HG02970 (cell line): Measurements from ENCODE around the gene DGAT2.

ENCODE experiments used
- ATAC-seq: cut with Tn5 transposase; IDR thresholded peaks from one replicate; pipeline ENCODE4 v1.9.1; 2021; ENCODE audit warnings: mild to moderate bottlenecking, moderate library complexity, moderate number of reproducible peaks; ENCODE audit not compliant: unreplicated experiment, low FRiP score

Gene DGAT2

GRCh38 chr11:75797116-75797515, 28.5 kb downstream of the DGAT2 start:
- no peak for ATAC-seq

DNA sequence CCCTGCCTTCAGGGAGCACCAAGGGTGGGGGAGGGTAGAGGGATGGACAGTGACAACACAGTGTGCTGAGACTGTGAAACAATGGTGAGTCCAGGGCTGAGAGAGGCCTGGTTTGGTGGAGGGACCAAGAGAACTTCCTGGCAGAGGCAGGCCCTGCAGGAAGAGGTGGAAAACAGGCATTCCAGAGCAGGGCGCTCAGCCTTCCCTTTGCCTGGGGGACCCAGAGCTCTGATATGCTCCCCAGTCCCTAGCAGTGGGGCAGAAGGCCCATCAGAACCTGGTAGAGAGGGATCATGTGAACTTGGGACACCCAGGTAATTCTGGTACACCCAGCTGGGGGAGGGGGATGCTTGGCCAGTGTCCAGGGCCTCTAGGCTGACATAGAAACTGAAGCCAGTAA, 29.2 kb downstream of the DGAT2 start:
- no peak for ATAC-seq

GRCh38 chr11:75800136-75800675, 31.6 kb downstream of the DGAT2 start:
- ATAC-seq, result no peak

GRCh38 chr11:75800728-75801361, 32.3 kb downstream of the DGAT2 start:
- no peak for ATAC-seq

DNA sequence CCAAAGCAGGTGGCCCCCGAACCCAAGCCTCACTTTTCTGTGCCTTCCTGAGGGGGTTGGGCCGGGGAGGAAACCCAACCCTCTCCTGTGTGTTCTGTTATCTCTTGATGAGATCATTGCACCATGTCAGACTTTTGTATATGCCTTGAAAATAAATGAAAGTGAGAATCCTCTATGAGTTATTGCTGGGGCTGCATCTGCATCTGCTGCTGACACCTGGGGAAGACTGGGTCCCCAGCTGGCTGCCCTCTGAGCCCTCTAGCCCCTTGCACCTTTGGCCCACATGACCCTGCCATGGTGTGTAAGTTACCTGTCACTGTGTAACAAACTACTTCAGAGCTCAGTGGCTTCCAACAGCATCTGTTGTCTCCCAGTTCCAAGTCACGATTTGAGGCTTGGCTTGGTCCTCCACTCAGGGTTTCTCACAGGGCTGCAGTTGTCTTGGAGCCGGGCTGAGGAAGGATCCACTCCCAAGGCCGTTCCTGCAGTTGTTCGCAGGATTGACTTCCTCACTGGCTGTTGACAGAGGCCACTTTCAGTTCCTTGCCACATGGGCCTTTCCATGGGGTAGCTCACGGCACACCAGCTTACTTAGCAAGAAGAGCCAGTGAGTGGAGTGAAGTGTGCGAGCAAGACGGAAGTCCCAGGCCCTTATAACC, 32.9 kb downstream of the DGAT2 start:
- ATAC-seq, result no peak

DNA sequence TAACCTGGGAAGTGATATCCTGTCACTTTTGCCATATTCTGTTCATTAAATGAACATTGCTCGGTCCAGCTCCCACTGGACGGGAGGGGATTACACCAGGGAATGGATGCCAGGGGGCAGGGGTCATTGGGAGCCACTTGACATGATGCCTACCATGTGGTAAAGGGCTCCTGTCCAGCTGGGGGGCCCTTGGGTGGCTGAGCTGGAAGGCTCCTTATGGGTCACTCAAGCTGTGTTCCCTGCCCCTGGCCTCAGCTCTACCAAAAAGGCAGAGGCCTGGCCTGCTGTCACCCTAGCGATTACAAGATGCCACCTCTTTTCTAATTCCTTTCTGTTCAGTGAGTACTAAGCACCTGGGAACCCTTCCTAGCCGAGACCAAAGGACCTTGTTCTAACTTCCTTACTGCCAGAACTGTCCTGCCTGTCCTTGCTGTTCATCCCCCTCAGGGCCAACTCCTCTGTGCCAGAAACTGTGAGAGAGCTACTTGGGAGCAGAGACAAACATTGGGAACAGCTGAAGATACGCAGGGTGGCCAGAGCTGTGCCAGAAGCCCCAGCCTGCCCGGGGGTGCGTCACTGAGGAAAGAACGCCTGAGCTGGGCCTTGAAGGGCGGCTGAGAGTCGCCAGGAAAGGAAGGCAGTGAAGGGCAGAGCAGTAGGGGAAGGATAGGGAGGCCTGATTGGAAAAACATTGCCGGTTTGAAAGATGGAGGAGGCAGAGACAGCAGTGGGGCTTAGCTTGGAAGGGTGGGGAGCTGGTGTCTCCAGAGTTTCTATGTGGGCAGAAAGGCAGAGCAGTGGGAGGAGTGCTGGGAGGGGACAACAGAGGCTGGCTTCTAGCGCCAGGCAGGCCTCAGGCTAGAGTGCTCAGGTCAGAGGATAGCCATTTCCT, 33.7 kb downstream of the DGAT2 start:
- no peak for ATAC-seq

DNA sequence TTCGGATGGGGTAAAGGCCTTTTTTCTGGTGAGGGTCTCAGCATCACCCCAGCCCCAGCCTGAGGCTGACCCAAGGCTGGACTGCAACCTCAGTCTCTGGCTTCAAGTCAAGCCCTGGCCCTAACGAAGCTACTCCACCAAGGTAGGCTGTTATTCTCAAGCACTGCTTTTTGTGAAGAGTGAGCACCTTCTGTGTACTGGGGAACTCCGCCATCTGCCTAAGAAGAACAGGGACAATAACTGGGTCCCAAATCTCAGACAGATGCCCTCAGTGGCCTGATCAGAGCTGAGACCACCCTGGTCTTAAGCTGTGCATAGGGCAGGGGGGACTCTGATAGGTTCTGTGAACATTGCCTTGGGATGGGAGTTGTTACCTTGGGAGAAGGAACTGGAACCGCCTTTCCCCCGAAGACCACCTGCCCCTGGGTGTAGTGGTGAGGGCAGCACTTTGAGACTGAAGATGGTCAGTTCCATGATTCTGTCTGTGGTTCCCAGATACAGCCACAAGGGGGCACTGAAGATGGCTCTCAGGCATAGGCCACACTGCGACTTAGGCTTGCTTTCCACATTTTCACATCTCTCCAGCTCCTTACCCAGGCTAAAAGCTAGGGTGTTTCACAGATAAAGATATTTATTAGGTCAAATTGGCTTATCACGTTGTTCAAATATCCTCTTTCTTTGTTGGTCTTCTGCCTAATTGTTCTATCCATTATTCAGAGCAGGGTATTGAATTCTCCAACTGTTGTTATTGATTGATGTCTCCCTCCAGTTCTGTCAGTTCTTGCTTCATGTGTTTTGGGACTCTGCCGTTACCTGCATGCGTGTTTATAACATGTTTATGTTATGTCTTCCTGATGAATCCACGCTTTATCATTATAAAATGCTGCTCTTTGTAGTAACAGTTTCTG, 34.6 kb downstream of the DGAT2 start:
- no peak for ATAC-seq

DNA sequence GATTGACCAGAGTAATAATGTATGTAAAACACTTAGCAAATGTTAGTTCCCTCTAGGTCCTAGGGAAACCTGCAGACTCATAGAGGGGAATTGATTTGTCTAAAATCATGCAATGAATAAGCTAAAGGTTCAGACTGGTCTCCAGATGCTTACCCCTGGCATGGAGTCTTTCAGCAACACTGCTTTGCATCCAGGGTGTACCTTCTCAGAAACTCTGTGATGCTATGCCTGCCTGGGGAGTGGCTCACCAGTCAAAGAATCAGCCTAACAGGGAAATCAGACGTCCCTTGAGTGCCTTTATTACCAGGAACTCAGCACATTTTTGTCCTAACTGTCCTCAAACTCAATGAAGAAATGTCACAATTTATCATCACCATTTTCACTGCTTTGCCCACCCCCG, 40.5 kb downstream of the DGAT2 start:
- ATAC-seq, result no peak

GRCh38 chr11:75809991-75810390, 41.4 kb downstream of the DGAT2 start:
- no peak for ATAC-seq

DNA sequence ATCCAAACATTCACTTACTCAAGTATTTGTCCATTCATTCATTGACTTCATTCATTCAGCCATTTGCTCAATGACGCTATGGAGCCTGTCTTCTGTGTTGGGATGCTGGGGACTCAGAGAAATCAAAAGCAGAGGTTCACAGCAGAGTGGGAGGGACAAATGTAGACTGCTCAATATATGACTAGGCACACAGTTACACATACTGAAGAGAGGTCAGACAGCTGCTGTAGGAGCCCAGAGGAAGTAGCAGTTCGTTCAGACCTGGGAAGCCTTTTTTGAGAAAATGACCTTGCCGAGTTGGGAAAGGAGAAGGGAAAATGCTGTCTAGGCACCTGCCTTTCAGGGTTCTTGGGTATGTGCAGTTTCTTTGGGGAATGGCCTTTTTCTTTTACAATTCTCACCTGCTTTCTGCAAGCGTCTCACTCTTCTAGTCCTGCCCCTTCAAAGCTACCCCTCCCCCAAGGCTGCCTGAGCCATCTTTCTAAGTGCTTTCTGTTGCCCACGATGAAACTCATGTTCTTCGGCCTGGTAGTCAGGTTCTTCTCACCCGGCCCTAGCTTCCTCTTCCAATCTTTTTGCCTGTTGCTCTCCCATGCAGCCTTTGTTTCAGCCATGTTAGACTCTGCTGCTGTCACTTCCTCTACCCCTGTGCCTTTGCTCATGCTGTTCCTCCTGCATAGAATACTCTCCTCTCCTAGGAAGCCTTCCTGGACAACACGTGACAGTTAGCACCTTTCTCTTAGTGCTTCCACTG, 42.2 kb downstream of the DGAT2 start:
- no peak for ATAC-seq

- no peak for ATAC-seq
Observed at GRCh38 chr11:75811485-75811884, 42.9 kb downstream of the DGAT2 start.

GRCh38 chr11:75812542-75813040, 44.0 kb downstream of the DGAT2 start:
- ATAC-seq, result no peak

DNA sequence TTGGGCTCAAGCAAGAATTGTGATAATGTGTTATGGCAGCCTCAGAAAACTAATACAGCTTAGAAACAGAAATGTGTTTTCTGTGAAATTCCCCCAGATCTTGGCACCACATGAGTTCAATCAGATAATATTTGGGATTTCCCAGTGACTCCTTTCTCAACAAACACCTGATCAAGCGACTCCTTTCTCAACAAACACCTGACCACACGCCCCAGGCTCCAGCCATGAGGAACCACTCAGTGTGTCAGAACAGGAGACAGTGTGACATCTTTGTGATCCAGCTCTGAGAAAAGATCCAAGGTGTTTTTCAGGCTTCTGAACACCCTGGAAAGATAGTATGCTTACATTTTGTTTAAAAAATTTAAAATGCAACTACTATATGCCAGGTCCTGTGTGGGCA, 44.5 kb downstream of the DGAT2 start:
- no peak for ATAC-seq

- no peak for ATAC-seq
Observed at GRCh38 chr11:75813622-75814039, 45.1 kb downstream of the DGAT2 start.

GRCh38 chr11:75814363-75814676, 45.7 kb downstream of the DGAT2 start:
- ATAC-seq, result peak; percentile 15

- ATAC-seq, result peak; percentile 76
Observed at GRCh38 chr11:75814677-75815344, 46.2 kb downstream of the DGAT2 start, which contains the start of gene UVRAG. UVRAG (plus strand) TSS chr11:75815210; CDS start chr11:75815408, 198 bp downstream.

DNA sequence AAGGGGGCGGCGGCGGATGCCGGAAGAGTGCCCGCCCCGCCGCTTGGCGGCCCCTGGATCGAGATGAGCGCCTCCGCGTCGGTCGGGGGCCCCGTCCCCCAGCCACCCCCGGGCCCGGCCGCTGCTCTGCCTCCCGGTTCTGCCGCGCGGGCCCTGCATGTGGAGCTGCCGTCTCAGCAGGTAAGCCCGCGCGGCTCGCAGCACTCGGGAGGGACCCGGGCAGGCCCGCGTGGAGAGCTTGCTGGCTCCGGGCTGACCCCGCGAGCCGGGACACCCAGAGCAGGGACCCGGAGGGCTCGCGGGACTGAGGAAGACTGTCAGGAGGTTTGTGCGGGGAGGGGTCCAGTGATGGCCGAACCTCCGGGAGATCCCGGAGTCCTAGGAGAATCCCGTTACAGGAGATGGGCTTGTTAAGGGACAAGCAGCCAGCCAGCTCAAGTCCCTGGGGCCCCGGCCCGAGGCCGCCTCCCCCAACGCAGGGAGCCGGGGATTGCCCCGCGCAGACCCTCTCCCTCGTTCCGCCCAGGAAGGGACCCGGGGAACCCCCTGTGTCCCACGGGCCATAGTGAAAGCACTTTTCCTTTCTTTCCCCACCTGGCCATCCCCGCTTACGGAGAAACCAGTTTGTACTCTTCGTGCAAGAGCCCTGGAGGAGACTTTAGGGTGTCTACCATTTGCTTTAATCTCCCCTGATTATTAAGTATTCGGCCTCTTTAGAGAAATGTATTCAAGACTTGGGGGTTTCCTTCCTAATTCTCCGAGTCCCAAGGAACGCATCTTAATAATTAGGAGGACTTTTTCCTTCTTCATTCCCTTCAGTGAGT, 47.0 kb downstream of the DGAT2 start:
- ATAC-seq, result peak; percentile 25
